Loucy (cell line): ENCODE measurements around the gene CXXC4.

Source experiments
- H2AFZ ChIP-seq: fragments of 200-600 bp; sonication (generic); 2 replicates; pipeline ENCODE4 v1.6.0; 2016; ENCODE audit warnings: antibody characterized with exemption, mild to moderate bottlenecking, low read length, moderate library complexity
- H3F3A ChIP-seq: fragments of 200-600 bp; 2 replicates; pipeline ENCODE4 v1.6.0; 2016; ENCODE audit warnings: antibody characterized with exemption, low read depth, mild to moderate bottlenecking
- H3K27me3 ChIP-seq: fragments of 200-600 bp; sonication (generic); 2 replicates; pipeline ENCODE4 v1.6.1; 2014; ENCODE audit warnings: low read length, mild to moderate bottlenecking; ENCODE audit not compliant: insufficient read depth, poor library complexity, severe bottlenecking
- H3K36me3 ChIP-seq: fragments of 200-600 bp; sonication (generic); 2 replicates; pipeline ENCODE4 v1.6.1; 2016; ENCODE audit warnings: low read length; ENCODE audit not compliant: insufficient read depth
- H3K4me1 ChIP-seq: fragments of 200-600 bp; sonication (generic); 2 replicates; pipeline ENCODE4 v1.5.1; 2014; ENCODE audit warnings: low read length, mild to moderate bottlenecking; ENCODE audit not compliant: insufficient read depth, poor library complexity, severe bottlenecking
- H3K4me2 ChIP-seq: fragments of 200-600 bp; sonication (generic); 2 replicates; pipeline ENCODE4 v1.6.0; 2014; ENCODE audit warnings: antibody characterized with exemption, low read length, low read depth, mild to moderate bottlenecking; ENCODE audit not compliant: poor library complexity, severe bottlenecking
- H3K4me3 ChIP-seq: fragments of 200-600 bp; sonication (generic); 2 replicates; pipeline ENCODE4 v1.5.1; 2014; ENCODE audit warnings: low read length, mild to moderate bottlenecking, mixed read lengths; ENCODE audit not compliant: poor library complexity, severe bottlenecking
- H3K79me2 ChIP-seq: fragments of 200-600 bp; sonication (generic); 2 replicates; pipeline ENCODE4 v1.6.1; 2014; ENCODE audit warnings: low read length; ENCODE audit not compliant: insufficient read depth
- H3K9ac ChIP-seq: fragments of 200-600 bp; sonication (generic); 2 replicates; pipeline ENCODE4 v1.6.0; 2014; ENCODE audit warnings: mild to moderate bottlenecking, low read depth, low read length, moderate library complexity; ENCODE audit not compliant: poor library complexity, severe bottlenecking
- H3K9me2 ChIP-seq: fragments of 200-600 bp; sonication (generic); replicated peaks from 2 replicates; pipeline ENCODE4 v1.6.1; 2016; ENCODE audit warnings: low read depth, low read length, mixed read lengths
- H3K9me3 ChIP-seq: fragments of 200-600 bp; sonication (generic); 2 replicates; pipeline ENCODE4 v1.6.1; 2014; ENCODE audit warnings: mild to moderate bottlenecking, antibody characterized with exemption, low read length, low read depth; ENCODE audit not compliant: insufficient read depth
- H4K20me1 ChIP-seq: fragments of 200-600 bp; sonication (generic); 2 replicates; pipeline ENCODE4 v1.6.0; 2014; ENCODE audit warnings: antibody characterized with exemption, low read length, mild to moderate bottlenecking; ENCODE audit not compliant: insufficient read depth, poor library complexity, severe bottlenecking
- EZH2phosphoT487 ChIP-seq: fragments of 200-600 bp; IDR thresholded peaks from 2 replicates; pipeline ENCODE4 v1.6.1; 2018; ENCODE audit warnings: antibody characterized with exemption, mild to moderate bottlenecking, moderate library complexity, borderline replicate concordance
- TF ChIP-seq, protein P1 (sequence below): fragments of 200-600 bp; sonication (generic); conservative IDR thresholded peaks from 2 replicates; pipeline ENCODE4 v1.5.1; 2014; ENCODE audit warnings: mild to moderate bottlenecking, antibody characterized with exemption, low read length

The CXXC4 gene

GRCh38 chr4:104494822-104495559 is at the start of gene CXXC4:
TSS of gene CXXC4 (minus strand) at chr4:104494894. CDS start at chr4:104491802, 3,092 bp downstream.
- Histone ChIP-seq H3K9me3 (no peaks in the 10 kb centered on the region), H3K79me2 (no peaks in the 10 kb centered on the region), H3K9me2 (no peaks in the 10 kb centered on the region), H3K4me3 (no peak within 1 kb of the TSS), H3K9ac (no peak within 1 kb of the TSS), H3K27me3 (no peaks in the 10 kb centered on the region), H3F3A (no peaks in the 10 kb centered on the region; the same call in 1 of the 2 replicates), H3K36me3 (no peaks in the 10 kb centered on the region), H4K20me1 (no peaks in the 10 kb centered on the region), H2AFZ (no peak within 1 kb of the TSS), H3K4me1 (peaks cover 10% of the 10 kb centered on the region), H3K4me2 (no peak within 1 kb of the TSS)
- TF ChIP-seq, protein P1, sequence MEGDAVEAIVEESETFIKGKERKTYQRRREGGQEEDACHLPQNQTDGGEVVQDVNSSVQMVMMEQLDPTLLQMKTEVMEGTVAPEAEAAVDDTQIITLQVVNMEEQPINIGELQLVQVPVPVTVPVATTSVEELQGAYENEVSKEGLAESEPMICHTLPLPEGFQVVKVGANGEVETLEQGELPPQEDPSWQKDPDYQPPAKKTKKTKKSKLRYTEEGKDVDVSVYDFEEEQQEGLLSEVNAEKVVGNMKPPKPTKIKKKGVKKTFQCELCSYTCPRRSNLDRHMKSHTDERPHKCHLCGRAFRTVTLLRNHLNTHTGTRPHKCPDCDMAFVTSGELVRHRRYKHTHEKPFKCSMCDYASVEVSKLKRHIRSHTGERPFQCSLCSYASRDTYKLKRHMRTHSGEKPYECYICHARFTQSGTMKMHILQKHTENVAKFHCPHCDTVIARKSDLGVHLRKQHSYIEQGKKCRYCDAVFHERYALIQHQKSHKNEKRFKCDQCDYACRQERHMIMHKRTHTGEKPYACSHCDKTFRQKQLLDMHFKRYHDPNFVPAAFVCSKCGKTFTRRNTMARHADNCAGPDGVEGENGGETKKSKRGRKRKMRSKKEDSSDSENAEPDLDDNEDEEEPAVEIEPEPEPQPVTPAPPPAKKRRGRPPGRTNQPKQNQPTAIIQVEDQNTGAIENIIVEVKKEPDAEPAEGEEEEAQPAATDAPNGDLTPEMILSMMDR: no peak
- no peak for TF ChIP-seq EZH2phosphoT487

- Histone ChIP-seq H3K79me2 (no peaks in the 10 kb centered on the region), H2AFZ (no peak overlapping the region), H3K4me1 (no peaks in the 10 kb centered on the region), H3K9me3 (no peaks in the 10 kb centered on the region), H3K4me3 (no peak overlapping the region), H4K20me1 (no peaks in the 10 kb centered on the region), H3K9me2 (no peaks in the 10 kb centered on the region), H3K4me2 (no peak overlapping the region), H3K9ac (no peak overlapping the region), H3K36me3 (no peaks in the 10 kb centered on the region), H3K27me3 (no peaks in the 10 kb centered on the region), H3F3A (no peaks in the 10 kb centered on the region)
- no peak for TF ChIP-seq EZH2phosphoT487
- TF ChIP-seq, protein P1: no peak
These were observed 38.5 kb upstream of the CXXC4 start for GRCh38 chr4:104533156-104533555.

- H3K9me3 ChIP-seq: no peaks in the 10 kb centered on the region
- no peak overlapping the region for H2AFZ ChIP-seq
- H3K9ac ChIP-seq: no peak overlapping the region
- no peak for TF ChIP-seq EZH2phosphoT487
- TF ChIP-seq, protein P1: no peak
- H4K20me1 ChIP-seq: no peaks in the 10 kb centered on the region
- H3K4me3 ChIP-seq: no peak overlapping the region
- no peaks in the 10 kb centered on the region for H3K9me2 ChIP-seq
- H3K4me2 ChIP-seq: no peak overlapping the region
- no peaks in the 10 kb centered on the region for H3F3A ChIP-seq
- H3K79me2 ChIP-seq: no peaks in the 10 kb centered on the region
- H3K4me1 ChIP-seq: no peaks in the 10 kb centered on the region
- H3K36me3 ChIP-seq: no peaks in the 10 kb centered on the region
- no peaks in the 10 kb centered on the region for H3K27me3 ChIP-seq
These were observed 38.0 kb upstream of the CXXC4 start for GRCh38 chr4:104532677-104533076.
